HepG2 (cell line): ENCODE data around the gene SMIM11. TPM values are rescaled to one million over a fixed set of nuclear protein-coding genes. Genes with fewer than 3 reads are reported as not detected.

ENCODE experiments used
- CENPT ChIP-seq: sonication (generic); formaldehyde crosslinking; IDR thresholded peaks from 2 replicates; pipeline ENCODE4 v1.8.0; 2022; ENCODE audit warnings: low read depth, mild to moderate bottlenecking, moderate library complexity, missing genetic modification reagents
- CTCF ChIP-seq: sonication (generic); formaldehyde crosslinking; IDR thresholded peaks from 2 replicates; pipeline ENCODE4 v1.5.0; 2020; ENCODE audit warnings: mild to moderate bottlenecking, missing genetic modification reagents, moderate library complexity
- ERF ChIP-seq: IDR thresholded peaks from 2 replicates; pipeline ENCODE4 v1.6.1; 2018; ENCODE audit warnings: missing biosample characterization, missing genetic modification reagents
- GATAD1 ChIP-seq: IDR thresholded peaks from 2 replicates; pipeline ENCODE4 v1.6.1; 2016; ENCODE audit warnings: missing genetic modification reagents, missing compliant biosample characterization
- GZF1 ChIP-seq: sonication (generic); formaldehyde crosslinking; IDR thresholded peaks from 2 replicates; pipeline ENCODE4 v1.5.1; 2020; ENCODE audit warnings: mild to moderate bottlenecking, missing genetic modification reagents
- JUNB ChIP-seq: sonication (generic); formaldehyde crosslinking; IDR thresholded peaks from 2 replicates; pipeline ENCODE4 v1.8.0; 2022; ENCODE audit warnings: missing genetic modification reagents, mild to moderate bottlenecking, borderline replicate concordance
- MYC ChIP-seq: sonication (generic); formaldehyde crosslinking; IDR thresholded peaks from 2 replicates; pipeline ENCODE4 v1.9.0; 2021; ENCODE audit warnings: missing genetic modification reagents, borderline replicate concordance
- PHB2 ChIP-seq: fragments of 450-650 bp; IDR thresholded peaks from 2 replicates; pipeline ENCODE4 v1.6.1; 2018; ENCODE audit not compliant: partially characterized antibody
- PITX1 ChIP-seq: sonication (generic); formaldehyde crosslinking; IDR thresholded peaks from 2 replicates; pipeline ENCODE4 v1.5.1; 2020; ENCODE audit warnings: mild to moderate bottlenecking, missing genetic modification reagents
- RBFOX2 ChIP-seq: fragments of 200-400 bp; formaldehyde crosslinking; IDR thresholded peaks from 2 replicates; pipeline ENCODE4 v1.6.1; 2017; ENCODE audit warnings: low read depth, mild to moderate bottlenecking, low read length
- SCMH1 ChIP-seq: sonication (generic); formaldehyde crosslinking; IDR thresholded peaks from 2 replicates; pipeline ENCODE4 v1.9.0; 2021; ENCODE audit warnings: missing genetic modification reagents, mild to moderate bottlenecking, borderline replicate concordance
- SKI ChIP-seq: fragments of 450-650 bp; IDR thresholded peaks from one replicate; pipeline ENCODE4 v1.6.1; 2018; ENCODE audit warnings: mild to moderate bottlenecking; ENCODE audit not compliant: partially characterized antibody
- SP5 ChIP-seq: IDR thresholded peaks from 2 replicates; pipeline ENCODE4 v1.6.1; 2016; ENCODE audit warnings: low read depth, borderline replicate concordance
- ZBTB2 ChIP-seq: sonication (generic); formaldehyde crosslinking; IDR thresholded peaks from 2 replicates; pipeline ENCODE4 v1.8.0; 2022; ENCODE audit warnings: low read depth, missing genetic modification reagents
- ZFY ChIP-seq: sonication (generic); formaldehyde crosslinking; IDR thresholded peaks from 2 replicates; pipeline ENCODE4 v1.4.0; 2020; ENCODE audit warnings: missing genetic modification reagents
- ZKSCAN1 ChIP-seq: fragments of 150-350 bp; IDR thresholded peaks from 2 replicates; pipeline ENCODE4 v1.6.1; 2014; ENCODE audit warnings: low read length
- ZNF18 ChIP-seq: sonication (generic); formaldehyde crosslinking; IDR thresholded peaks from 2 replicates; pipeline ENCODE4 v1.8.0; 2022; ENCODE audit warnings: mild to moderate bottlenecking, missing genetic modification reagents; ENCODE audit not compliant: insufficient replicate concordance
- ZSCAN31 ChIP-seq: sonication (generic); formaldehyde crosslinking; IDR thresholded peaks from 2 replicates; pipeline ENCODE4 v1.5.0; 2020; ENCODE audit warnings: low read depth, mild to moderate bottlenecking, missing genetic modification reagents
- polyA plus RNA-seq, 8 experiments: library from polyadenylated mRNA; depleted of rRNA in 3 of 8; stranded (reverse) in 7 of 8; unstranded in 1 of 8; fragments of >200 nt; fragmentation: Illumina TruSeq in 4 of 8; extraction: Trizol in 4 of 8; gene quantifications; 2 replicates each; pipeline versions ENCODE4 v1.2.1 to v1.2.3, GENCODE V29; 2011 to 2016; ENCODE audit warnings: low read depth in 4 of 8, missing spikeins in 1 of 8, mixed read lengths in 1 of 8; ENCODE audit not compliant: insufficient read depth in 1 of 8
- total RNA-seq, 5 experiments: library from RNA; depleted of rRNA; stranded (reverse); fragments of >200 nt; fragmentation: Illumina TruSeq; extraction: Trizol; gene quantifications; 2 replicates each; pipeline ENCODE4 v1.2.3, GENCODE V29; 2016; ENCODE audit warnings: low read depth in 1 of 5
- TF ChIP-seq, protein P1 (sequence below): IDR thresholded peaks from 2 replicates; pipeline ENCODE4 v1.6.1; 2016; ENCODE audit warnings: mild to moderate bottlenecking
- TF ChIP-seq, protein P2 (sequence below): sonication (generic); formaldehyde crosslinking; IDR thresholded peaks from 2 replicates; pipeline ENCODE4 v1.4.0; 2020; ENCODE audit warnings: missing genetic modification reagents, borderline replicate concordance

SMIM11 gene
- total and polyA plus RNA-seq, 2 of the 13 experiments (the other 11 are each of a cell fraction or from before 2014, with no cell fraction given) = 6.4 to 18.9 TPM

DNA sequence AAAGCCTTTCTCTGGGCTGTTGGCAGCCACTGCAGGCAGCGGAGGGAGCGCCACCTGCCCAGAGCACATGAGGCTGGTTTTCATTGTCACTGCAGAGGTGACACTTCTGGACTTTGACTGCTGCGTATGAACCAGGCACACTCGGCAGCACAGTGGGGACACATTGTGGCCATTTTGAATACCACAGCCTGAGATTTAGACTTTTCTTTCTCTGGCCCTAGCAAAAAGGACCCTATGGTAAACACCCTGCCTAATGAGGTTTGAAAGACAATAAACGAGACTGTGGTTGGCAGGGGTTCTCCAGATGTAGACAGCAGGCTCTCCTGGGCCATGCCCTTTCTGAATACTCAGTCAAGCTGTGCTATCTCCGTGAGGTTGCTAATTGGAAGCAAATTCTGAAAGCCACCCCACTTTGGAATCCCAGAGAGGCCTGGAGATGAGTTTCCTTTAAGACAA is 23.5 kb upstream of the SMIM11 start (continued):
- TF ChIP-seq CTCF (CRISPR knock-in tag) (peak; percentile 93), SKI (no peak), MYC (CRISPR knock-in tag) (peak; percentile 71; the same call in 1 of the 2 replicates), PHB2 (no peak), ZSCAN31 (CRISPR knock-in tag) (no peak), CENPT (CRISPR knock-in tag) (no peak), GATAD1 (no peak), RBFOX2 (no peak), ERF (CRISPR knock-in tag) (peak; percentile 44; the same call in 1 of the 2 replicates), JUNB (CRISPR knock-in tag) (no peak), SCMH1 (no peak), ZNF18 (CRISPR knock-in tag) (no peak), PITX1 (CRISPR knock-in tag) (0 out of 2 replicates have a peak, but pooled peaks have one; percentile 22), ZKSCAN1 (no peak), ZBTB2 (no peak), GZF1 (CRISPR knock-in tag) (no peak), ZFY (CRISPR knock-in tag) (no peak), SP5 (CRISPR knock-in tag) (0 out of 2 replicates have a peak, but pooled peaks have one; percentile 30)
- TF ChIP-seq, protein P1, sequence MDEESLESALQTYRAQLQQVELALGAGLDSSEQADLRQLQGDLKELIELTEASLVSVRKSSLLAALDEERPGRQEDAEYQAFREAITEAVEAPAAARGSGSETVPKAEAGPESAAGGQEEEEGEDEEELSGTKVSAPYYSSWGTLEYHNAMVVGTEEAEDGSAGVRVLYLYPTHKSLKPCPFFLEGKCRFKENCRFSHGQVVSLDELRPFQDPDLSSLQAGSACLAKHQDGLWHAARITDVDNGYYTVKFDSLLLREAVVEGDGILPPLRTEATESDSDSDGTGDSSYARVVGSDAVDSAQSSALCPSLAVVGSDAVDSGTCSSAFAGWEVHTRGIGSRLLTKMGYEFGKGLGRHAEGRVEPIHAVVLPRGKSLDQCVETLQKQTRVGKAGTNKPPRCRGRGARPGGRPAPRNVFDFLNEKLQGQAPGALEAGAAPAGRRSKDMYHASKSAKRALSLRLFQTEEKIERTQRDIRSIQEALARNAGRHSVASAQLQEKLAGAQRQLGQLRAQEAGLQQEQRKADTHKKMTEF (CRISPR knock-in tag) = 0 out of 2 replicates have a peak, but pooled peaks have one; percentile 42
- TF ChIP-seq, protein P2, sequence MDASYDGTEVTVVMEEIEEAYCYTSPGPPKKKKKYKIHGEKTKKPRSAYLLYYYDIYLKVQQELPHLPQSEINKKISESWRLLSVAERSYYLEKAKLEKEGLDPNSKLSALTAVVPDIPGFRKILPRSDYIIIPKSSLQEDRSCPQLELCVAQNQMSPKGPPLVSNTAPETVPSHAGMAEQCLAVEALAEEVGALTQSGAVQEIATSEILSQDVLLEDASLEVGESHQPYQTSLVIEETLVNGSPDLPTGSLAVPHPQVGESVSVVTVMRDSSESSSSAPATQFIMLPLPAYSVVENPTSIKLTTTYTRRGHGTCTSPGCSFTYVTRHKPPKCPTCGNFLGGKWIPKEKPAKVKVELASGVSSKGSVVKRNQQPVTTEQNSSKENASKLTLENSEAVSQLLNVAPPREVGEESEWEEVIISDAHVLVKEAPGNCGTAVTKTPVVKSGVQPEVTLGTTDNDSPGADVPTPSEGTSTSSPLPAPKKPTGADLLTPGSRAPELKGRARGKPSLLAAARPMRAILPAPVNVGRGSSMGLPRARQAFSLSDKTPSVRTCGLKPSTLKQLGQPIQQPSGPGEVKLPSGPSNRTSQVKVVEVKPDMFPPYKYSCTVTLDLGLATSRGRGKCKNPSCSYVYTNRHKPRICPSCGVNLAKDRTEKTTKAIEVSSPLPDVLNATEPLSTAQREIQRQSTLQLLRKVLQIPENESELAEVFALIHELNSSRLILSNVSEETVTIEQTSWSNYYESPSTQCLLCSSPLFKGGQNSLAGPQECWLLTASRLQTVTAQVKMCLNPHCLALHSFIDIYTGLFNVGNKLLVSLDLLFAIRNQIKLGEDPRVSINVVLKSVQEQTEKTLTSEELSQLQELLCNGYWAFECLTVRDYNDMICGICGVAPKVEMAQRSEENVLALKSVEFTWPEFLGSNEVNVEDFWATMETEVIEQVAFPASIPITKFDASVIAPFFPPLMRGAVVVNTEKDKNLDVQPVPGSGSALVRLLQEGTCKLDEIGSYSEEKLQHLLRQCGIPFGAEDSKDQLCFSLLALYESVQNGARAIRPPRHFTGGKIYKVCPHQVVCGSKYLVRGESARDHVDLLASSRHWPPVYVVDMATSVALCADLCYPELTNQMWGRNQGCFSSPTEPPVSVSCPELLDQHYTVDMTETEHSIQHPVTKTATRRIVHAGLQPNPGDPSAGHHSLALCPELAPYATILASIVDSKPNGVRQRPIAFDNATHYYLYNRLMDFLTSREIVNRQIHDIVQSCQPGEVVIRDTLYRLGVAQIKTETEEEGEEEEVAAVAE (CRISPR knock-in tag) = no peak
